ENCODE results near the gene NAIF1.

DNA sequence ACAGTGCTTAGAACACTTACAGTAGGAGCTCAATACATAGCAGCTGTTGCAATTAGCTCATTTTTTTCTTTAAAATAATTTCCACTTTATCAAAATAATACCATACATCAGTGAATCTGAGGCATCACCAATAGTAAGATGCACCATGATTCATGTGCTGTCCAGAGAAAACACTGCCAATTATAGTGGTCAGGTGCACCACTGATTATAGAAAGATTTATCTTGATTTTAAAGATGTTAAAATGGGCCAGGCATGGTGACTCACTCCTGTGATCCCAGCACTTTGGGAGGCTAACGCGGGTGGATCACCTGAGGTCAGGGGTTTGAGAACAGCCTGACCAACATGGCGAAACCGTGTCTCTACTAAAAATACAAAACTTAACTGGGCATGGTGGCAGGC, 39.4 kb downstream of the NAIF1 start:
- TF ChIP-seq POLR2AphosphoS5 (IDR thresholded peaks at IDR 0.05; ENCODE audit: low read depth, low read length) (no peak), TAF1 (IDR thresholded peaks at IDR 0.05; ENCODE audit: borderline replicate concordance, insufficient read depth, low read length) (no peak), SIN3A (IDR thresholded peaks at IDR 0.05; ENCODE audit: borderline replicate concordance, insufficient read depth, low read length) (no peak), FOXP2 (optimal IDR thresholded peaks at IDR 0.05; ENCODE audit: borderline replicate concordance, extremely low read depth, extremely low read length, insufficient read depth) (no peak)
- TF ChIP-seq, protein P1, sequence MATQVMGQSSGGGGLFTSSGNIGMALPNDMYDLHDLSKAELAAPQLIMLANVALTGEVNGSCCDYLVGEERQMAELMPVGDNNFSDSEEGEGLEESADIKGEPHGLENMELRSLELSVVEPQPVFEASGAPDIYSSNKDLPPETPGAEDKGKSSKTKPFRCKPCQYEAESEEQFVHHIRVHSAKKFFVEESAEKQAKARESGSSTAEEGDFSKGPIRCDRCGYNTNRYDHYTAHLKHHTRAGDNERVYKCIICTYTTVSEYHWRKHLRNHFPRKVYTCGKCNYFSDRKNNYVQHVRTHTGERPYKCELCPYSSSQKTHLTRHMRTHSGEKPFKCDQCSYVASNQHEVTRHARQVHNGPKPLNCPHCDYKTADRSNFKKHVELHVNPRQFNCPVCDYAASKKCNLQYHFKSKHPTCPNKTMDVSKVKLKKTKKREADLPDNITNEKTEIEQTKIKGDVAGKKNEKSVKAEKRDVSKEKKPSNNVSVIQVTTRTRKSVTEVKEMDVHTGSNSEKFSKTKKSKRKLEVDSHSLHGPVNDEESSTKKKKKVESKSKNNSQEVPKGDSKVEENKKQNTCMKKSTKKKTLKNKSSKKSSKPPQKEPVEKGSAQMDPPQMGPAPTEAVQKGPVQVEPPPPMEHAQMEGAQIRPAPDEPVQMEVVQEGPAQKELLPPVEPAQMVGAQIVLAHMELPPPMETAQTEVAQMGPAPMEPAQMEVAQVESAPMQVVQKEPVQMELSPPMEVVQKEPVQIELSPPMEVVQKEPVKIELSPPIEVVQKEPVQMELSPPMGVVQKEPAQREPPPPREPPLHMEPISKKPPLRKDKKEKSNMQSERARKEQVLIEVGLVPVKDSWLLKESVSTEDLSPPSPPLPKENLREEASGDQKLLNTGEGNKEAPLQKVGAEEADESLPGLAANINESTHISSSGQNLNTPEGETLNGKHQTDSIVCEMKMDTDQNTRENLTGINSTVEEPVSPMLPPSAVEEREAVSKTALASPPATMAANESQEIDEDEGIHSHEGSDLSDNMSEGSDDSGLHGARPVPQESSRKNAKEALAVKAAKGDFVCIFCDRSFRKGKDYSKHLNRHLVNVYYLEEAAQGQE (IDR thresholded peaks at IDR 0.05; ENCODE audit: insufficient read depth in 1 of 2, low read depth in 2 of 2, low read length in 2 of 2): no peak

Measured in PFSK-1 (cell line).